UCSD-AML1 (cell line): ENCODE results near the gene PIEZO1.
"Not testable (repeated sequence)": the region's sequence is repeated elsewhere in the genome, so short reads cannot be mapped to it uniquely, and the experiment has no call there.

Experiments used
- DNase-seq: peaks from one replicate; lab custom pipeline; 2025; ENCODE audit not compliant: unreplicated experiment; lab: John Stamatoyannopoulos, UW

PIEZO1 gene

DNA sequence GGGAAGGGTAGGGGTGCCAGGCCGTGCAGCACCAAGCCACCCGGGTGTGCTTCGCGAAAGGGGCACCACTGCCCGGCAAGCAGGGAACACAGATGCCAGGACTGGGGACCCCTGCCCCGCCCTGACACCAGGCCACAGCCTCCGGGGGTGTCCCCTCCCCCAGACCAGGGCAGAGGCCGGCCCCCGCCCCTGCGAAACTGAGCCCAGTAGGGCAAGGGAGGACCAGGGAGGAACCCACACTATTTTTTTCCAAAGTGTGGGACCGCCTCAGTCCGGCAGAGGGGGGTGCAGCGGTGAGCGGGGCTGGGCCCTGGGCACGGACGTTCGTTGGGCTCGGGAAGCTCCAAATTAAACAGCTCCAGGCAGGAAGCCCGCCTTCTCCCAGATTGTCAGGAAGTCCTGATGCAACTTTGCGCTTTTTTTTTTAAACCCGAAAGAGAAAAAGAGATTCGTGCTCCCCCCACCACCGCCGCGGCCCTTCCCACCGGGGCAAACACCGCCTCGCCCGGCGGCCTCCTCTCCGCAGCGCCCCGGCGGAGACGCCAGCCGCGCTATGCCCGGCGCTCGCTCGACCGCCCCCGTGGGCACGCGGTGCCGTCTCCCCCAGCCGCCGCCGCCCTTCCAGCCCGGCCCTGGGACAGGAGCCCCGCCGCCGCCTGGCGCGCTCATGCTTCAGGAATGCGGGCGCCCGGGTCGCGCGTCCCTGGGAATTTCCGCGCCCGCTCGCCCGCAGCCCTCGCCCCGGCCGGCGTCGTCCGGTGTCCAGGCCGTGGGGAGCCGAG, 755 bp downstream of the PIEZO1 start:
- peak; percentile 74 for DNase-seq

DNA sequence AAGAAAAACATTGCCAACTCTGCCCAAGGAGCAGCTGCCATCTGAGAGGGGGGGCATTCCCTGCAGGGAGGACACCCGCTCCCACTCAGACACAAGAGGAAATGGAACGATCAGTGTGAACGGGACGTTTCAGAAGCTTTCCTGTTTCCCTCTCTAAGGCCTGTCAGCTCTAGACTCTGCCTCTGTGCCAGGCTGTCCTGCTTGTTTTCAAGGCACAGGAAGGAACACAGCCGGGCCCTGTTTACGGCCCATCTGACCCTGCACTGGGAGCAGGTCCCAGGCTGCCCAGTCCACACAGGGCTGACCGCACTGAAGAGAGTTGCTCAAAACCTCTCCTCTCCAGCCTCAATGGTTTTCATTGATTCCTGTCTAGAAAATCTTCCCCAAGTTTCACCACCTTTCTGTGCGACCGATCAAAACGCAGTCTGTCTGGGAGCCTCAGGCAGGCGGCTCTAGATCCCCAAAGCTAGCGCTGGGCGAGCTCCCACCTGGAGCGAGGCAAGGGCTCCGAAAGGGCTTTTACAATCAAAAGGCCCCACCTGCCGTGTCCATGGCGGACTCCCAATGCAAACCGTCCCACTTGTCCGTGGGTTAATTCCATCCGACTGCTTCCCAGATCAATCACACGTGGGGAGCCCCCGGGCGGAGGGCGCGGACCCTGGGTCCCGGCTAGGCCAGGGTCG, 1.5 kb downstream of the PIEZO1 start:
- DNase-seq, result peak; percentile 45

DNA sequence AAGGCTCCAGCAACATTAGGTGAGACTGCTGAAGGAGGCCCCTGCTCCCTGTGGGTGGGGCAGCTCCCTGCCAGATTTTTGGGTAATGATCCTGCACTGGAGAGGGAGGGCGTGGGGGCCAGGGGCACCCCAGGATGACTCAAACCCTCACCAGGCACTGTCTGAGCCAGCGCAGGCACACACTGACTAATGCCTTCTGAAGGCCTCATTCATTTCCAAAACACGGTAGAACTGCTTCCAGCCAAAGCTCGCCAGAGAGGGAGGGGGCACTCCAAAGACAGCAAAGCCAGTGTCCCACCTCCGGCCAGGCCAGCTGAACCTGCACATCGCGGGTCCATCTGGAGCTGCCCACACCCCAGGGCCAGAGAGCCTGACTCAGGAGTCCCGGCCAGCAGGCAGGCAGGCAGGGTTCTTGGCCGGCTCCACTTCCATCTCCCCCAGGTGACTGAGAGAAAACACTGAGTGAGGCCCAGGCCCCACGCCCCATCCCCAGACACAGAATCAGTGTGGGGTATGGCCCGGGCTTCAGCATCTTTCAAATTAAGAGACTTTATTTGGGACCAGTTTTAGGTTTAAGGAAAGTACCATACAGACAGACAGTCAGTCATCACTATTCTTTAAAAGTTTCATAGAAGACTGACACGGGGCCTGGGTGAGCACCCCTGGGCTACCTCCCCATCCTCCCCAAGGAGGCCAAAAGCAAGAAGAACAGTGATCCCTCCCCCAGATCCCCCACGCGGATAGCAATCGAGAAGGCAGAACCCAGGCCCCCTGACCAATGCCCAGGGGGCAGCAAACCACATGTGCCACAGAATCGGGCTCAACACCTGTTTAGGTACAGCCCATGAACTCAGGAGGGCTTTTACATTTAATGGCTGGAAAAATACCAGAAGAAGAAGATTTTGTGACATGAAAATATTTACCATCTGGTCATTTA, 2.3 kb downstream of the PIEZO1 start:
- DNase-seq, result no peak

DNA sequence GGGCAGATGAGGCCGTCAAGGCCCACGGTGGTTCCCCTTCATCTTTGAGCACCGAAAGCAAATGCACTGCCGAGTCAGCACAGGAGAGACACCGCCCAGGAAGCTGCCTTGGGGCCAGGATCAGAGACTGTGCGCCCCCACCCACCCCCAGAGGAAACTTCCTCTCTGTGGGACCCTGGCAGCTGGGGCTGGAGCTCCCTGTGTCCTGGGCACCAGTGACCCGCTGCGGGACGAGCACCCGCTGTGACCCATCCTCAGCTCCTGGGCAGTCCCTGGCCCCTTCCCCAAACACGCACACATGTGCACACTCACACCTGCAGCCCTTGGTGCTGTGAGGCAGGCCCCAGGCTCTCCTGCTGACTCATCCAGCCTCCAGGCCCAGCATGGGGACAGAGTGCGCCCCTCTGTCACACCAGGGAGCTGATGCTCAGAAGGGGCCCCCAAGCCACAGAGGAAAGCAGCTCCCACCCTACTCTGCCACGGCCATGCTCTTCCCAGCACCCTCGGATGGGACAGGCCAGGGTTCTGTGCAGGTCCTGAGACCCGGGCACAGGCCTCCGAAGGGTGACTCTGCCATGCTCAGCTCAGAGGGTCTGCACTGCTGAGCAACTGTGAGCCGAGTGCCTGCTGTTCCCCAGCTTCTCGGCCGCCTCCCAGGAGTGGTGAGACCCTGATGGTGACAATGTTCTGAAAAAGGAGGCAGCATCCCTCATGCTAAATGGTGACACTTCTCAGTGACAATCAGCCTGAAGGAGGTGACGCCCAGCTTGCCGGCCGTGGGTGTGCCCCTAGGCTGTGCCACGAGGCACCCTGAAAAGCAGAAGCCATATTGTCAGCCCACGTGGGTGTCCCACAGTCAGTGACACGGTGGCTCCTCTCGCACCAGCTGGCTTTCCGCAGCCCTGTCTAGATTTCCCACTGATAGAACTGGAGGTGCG, 3.6 kb downstream of the PIEZO1 start:
- DNase-seq, result peak; percentile 52

DNA sequence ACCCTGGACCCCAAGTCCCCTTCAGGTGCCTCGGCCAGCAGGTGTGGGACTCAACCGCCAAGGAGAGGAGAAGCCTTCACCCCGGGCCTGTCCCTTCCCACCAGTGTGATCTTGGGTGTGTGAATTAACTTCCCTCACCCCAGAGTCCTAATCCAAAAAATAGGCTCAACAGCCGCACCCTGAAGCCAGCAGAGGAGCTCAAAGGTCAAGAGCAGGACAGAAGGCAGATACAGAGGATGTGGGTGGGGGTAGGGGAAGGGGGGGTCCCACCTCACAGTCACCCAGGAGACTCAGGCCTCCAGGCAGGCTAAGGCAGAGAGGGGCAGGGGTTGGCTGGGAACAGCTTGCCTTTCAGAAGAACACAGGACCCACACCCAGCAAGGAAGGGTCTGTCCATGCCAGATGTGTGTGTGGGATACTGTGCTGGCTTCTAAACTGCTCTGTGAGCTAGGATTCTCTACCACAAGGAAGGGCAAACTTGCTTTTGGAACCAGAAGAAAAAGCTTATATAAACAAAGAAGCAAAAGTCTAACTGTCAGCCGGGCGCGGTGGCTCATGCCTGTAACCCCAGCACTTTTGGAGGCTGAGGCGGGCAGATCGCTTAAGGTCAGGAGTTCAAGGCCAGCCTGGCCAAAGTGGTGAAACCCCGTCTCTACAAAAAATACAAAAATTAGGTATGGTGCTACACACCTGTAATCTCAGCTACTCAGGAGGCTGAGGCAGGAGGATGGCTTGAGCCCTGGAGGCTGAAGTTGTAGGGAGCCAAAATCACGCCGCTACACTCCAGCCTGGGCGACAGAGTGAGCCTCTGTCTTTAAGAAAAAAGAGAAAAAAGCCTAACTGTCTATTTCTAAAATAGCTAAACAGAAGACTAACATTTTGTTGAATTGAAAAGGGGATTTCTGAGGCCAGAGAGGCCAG, 4.6 kb downstream of the PIEZO1 start:
- no peak for DNase-seq

DNA sequence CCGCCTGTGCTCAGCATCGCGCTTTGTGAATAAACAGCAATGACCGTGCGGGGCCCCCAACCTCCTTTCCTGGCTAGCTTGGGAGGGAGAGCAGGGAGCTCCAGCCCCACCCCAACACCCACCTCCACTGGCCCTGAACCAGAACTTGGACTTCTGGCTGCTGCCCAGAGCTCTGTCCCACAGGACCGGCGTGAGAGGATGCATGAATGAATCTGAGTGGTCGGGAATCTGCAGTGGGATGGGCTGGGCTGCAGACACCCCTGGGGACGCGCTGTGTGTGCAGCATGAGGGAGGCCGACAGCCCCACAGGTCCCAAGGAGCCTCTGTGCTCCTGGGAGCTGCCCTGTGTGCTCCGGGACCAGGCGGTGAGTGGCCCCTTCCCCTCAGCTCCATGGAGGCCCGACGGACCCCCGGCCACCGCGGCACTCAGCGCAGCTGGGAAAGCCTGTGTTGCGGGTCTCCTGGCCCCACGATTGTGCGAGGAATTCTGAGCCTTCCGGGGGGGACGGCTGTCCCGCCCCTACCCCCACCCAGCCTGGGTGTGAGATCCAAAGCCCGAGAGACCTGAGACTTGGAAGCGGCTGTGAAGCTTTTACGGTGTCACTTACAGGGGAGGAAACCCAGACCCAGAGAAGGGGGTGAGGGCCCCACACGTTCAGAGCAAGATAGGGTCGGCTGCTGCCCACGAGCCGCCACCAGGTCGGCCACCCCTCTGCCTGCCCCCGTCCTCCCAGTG, 5.4 kb downstream of the PIEZO1 start:
- no peak for DNase-seq

DNA sequence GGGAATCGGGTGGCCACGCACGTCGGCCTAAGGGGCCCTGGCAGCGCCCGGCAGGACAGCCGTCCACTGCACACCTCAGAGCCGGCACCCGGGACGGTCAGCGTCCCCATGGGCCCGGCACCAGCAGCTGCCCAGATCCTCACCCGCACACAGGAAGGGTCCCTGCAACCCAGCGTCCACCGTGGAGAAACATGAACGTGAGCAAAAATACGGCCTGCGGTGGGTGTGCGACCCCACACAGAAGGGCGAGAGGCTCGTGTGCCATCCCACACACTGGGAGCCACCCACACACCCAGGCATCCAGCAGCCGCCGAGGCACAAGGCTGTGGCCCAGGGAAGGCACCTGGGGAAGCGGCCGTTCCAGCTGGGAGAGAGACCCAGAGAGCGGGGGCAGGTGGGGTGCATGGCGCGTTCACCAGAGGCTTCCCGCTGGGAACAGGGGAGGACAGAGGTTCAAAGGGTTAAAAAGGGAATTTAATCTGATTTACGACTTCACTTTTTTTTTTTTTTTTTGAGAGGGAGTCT, 6.4 kb downstream of the PIEZO1 start:
- no peak for DNase-seq

DNA sequence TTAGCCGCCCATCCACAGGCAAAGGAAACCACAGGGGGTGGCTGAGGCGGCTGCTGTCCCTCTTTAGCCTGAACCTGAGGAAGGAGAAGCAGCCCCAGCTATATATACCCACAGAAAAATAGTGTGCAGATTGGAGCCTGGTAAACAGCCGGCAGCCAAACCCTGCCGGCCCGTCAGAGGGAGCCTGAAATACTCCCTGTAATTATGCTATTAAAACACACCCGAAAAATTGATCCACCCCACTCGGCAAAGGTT, 6.8 kb downstream of the PIEZO1 start:
- no peak for DNase-seq

DNA sequence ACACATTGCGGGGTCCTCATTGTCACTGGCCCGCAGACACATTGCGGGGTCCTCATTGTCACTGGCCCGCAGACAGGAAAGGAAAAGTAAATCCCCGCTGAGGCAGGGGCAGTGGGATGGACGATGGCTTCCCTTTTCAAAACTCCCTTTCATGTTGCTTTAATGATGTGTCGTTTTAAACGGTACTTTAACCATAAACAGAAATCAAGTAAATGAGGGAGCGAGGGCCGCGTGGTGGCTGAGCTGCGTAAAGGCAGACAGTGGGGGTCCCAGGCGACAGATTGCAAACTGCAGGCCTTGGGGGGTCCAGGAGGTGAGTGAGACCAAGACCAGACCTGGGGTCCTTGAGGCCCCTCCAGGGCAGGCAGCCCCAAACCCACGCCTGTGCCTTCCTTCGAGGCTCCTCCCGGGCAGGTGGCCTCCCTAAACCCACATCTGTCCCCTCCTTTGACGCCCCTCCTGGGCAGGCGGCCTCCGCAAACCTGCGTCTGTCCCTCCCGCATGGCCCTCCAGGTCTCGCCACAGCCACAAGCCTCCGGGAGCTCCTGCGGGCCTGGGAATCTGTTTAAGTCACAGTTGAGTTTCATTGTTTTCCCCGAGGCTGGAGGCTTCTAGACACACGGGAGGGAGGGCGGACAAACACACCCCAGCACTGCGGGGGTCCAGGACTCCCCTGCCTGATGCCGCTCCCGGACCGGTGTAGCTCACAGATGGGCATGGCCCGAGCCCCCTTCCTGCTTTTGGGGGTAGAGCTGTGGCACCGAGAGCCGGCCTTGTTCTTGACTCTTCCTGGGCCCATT, 7.3 kb downstream of the PIEZO1 start:
- DNase-seq, result peak; percentile 39

DNA sequence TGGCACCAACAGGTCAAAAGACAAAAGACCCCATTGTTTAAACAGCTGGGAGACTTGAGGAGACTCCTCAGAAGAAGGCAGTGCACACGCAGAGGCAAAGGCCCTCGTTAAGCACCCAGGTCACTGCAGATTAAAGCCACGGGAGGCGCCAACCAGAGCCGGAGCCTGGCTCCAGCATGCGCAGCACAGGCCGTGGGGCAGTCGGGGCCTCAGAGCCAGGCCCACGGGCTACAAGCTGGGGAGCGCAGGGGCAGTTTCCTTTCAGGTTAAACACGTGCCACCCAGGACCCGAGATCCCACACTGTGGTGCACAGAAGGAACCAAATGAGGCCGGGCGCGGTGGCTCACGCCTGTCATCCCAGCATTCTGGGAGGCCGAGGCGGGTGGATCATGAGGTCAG, 9.2 kb downstream of the PIEZO1 start:
- DNase-seq, result no peak

DNA sequence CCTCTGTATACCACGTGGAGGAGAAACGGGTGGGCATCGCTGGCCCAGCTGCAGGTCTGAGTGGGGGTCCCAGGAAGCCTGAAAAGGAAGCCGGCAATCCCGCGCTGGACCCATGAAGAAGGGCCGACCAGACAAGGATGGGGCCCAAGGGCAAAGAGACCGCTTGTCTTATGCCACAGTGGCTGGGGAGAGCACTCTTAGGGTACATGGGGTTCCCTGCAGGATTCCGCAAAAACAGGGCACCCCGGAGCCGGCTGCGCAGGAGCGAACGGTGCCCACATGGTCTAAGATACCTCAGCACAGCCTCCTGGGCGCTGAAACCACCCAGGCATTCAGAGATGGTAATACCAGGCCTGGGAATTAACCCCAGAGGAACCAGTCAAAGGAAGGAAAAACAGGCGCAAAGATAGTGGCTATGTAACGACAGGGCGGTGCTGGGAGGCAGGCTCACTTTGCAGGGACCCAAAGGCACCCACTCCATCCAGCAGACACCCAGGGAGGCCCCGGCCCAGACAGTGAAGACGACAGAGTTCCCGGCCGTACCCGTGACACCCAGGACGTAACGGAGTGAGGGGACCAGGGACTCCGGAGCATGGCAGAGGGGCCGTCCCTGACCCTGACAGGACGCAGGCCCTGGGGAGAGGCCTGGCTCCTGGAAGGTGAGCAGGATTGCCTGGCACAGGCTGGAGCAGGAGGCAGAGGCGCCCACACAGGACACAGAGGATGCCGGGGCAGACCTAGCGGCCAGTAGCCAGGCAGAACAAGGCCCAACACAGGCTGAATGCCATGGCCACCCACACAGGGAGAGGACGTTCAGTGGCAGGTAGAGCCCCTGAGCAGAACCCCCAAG, 10.3 kb downstream of the PIEZO1 start:
- DNase-seq, result no peak

DNA sequence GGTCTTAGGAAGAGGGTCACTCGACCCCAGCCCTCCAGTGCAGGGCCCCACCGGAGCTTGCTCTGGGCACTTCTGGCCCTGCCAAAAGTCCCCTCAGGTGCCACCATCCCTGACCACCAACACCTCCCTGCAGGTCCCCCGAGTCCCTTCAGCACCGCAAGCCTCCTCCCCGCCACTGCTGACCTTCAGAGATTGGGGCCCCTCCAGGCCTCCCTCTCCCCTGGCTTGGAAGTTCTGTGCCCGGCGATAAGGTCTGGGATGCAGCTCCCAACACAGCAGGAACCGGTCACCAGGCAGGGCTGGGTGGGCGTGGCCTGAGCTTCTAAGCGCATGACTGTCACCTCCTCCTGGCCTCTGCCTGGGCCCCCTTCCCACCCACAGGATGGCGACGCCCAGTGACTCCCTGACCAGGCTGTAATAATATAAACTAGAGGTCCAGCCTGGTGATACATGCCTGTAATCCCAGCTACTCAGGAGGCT, 11.2 kb downstream of the PIEZO1 start:
- peak; percentile 43 for DNase-seq

DNA sequence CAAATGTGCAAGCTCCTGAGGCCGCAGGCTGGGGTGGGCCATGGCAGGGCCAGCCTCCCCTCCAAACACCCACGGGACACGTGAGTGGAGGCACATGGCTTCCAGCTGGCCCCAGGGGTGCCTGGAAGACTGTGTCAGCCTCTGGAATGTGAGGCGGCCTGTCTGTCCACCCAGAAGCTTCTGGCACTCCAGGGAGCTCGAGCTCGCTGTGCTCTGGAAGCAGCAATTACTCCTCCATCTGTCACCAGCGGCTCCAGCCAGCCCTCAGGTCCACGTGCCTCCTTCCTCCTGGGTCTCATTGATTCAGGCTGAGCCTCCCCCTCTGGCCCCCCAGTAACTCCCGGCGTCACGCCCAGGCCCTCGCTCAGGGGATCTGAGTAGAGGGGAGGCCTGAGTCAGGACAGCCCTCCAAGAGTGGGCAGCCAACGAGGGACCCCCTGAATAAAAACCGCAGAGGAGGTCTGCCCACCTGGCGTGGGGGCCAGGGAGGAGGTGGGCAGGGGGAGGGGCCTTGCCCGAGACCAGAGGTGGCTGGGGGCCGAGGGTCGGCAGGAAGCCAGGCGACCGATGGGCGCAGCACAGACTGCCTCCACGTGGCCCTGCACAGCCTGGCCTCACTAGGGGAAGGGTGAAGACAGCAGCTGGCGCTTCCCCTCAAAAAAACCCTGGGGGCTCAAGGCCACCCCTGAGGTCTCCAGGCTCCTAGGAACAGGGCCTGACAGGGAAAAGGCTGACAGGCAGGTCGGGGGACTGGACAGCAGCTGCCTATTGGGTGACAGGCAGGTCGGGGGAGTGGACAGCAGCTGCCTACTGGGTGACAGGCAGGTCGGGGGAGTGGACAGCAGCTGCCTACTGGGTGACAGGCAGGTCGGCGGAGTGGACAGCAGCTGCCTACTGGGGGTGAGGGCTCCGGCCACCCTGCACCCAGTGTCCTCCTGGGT, 11.9 kb downstream of the PIEZO1 start:
- no peak for DNase-seq

DNA sequence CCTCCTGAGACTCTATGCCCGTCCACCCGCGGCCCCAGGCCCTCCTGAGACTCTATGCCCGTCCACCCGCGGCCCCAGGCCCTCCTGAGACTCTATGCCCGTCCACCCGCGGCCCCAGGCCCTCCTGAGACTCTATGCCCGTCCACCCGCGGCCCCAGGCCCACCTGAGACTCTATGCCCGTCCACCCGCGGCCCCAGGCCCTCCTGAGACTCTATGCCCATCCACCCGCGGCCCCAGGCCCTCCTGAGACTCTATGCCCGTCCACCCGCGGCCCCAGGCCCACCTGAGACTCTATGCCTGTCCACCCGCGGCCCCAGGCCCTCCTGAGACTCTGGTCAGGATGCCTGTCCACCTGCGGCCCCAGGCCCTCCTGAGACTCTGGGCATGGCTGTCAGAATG, 13.2 kb downstream of the PIEZO1 start:
- not testable (repeated sequence) for DNase-seq

DNA sequence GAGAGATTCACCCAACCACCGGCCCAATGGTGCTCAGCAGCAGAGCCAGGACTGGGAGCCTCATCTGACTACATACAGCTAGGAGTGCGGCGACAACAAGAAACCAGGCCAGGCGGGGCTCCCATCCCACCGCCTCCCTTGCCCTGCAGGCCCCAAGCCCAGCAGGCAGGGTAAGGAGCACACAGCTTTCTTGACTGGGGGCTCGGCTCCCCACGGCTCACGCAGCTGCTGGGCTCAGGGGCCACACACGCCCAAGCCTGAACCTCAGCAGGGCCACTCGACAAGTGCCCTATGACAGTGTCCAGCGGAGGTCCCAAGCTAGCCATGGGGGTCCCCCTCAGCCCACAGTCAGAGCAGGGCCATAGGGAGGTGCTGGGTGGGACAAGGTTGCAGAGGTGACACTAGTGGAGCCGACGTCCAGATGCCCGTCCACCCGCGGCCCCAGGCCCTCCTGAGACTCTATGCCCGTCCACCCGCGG, 13.7 kb downstream of the PIEZO1 start:
- no peak for DNase-seq
